ENCODE results near the gene GALE. TPM values are rescaled to one million over a fixed set of nuclear protein-coding genes. Genes with fewer than 3 reads are reported as not detected.
"Not testable (repeated sequence)": the region's sequence is repeated elsewhere in the genome, so short reads cannot be mapped to it uniquely, and the experiment has no call there.

Gene GALE
- total RNA-seq, 1 experiment from 2014 or later = 82.3 TPM

GRCh38 chr1:23816906-23817305 lies 16.4 kb upstream of the GALE start:
- in situ Hi-C loops (cut with HindIII; ENCODE audit: low pct_unique_long_range_greater_than_20kb, low sequenced_read_pairs) = no loop called here
- no peak for DNase-seq (ENCODE audit: low read depth, low spot score)

GRCh38 chr1:23816361-23816760 lies 15.8 kb upstream of the GALE start:
- no peak for DNase-seq (ENCODE audit: low read depth, low spot score)
- in situ Hi-C loops (cut with HindIII; ENCODE audit: low pct_unique_long_range_greater_than_20kb, low sequenced_read_pairs) = no loop called here

GRCh38 chr1:23814016-23814415 lies 13.5 kb upstream of the GALE start:
- DNase-seq (ENCODE audit: low read depth, low spot score) = no peak
- in situ Hi-C loops (cut with HindIII; ENCODE audit: low pct_unique_long_range_greater_than_20kb, low sequenced_read_pairs) = no loop called here

GRCh38 chr1:23810818-23811540 lies 10.4 kb upstream of the GALE start:
- in situ Hi-C loops (cut with HindIII; ENCODE audit: low pct_unique_long_range_greater_than_20kb, low sequenced_read_pairs) = no loop called here
- DNase-seq (ENCODE audit: low read depth, low spot score) = peak; percentile 67

GRCh38 chr1:23809751-23810171 lies 9.2 kb upstream of the GALE start:
- peak; percentile 81 for DNase-seq (ENCODE audit: low read depth, low spot score)
- in situ Hi-C loops (cut with HindIII; ENCODE audit: low pct_unique_long_range_greater_than_20kb, low sequenced_read_pairs) = no loop called here

GRCh38 chr1:23807453-23807852 lies 6.9 kb upstream of the GALE start:
- in situ Hi-C loops (cut with HindIII; ENCODE audit: low pct_unique_long_range_greater_than_20kb, low sequenced_read_pairs) = no loop called here
- DNase-seq (ENCODE audit: low read depth, low spot score) = no peak

- no peak for DNase-seq (ENCODE audit: low read depth, low spot score)
- in situ Hi-C loops (cut with HindIII; ENCODE audit: low pct_unique_long_range_greater_than_20kb, low sequenced_read_pairs) = no loop called here
These were observed 5.7 kb upstream of the GALE start for GRCh38 chr1:23806280-23806679.

GRCh38 chr1:23805025-23805424 lies 4.5 kb upstream of the GALE start:
- no peak for DNase-seq (ENCODE audit: low read depth, low spot score)
- in situ Hi-C loops (cut with HindIII; ENCODE audit: low pct_unique_long_range_greater_than_20kb, low sequenced_read_pairs) = no loop called here

GRCh38 chr1:23804183-23804835 lies 3.8 kb upstream of the GALE start:
- no peak for DNase-seq (ENCODE audit: low read depth, low spot score)
- in situ Hi-C loops (cut with HindIII; ENCODE audit: low pct_unique_long_range_greater_than_20kb, low sequenced_read_pairs) = no loop called here

GRCh38 chr1:23803674-23804073 lies 3.1 kb upstream of the GALE start:
- in situ Hi-C loops (cut with HindIII; ENCODE audit: low pct_unique_long_range_greater_than_20kb, low sequenced_read_pairs) = no loop called here
- DNase-seq (ENCODE audit: low read depth, low spot score) = no peak

- DNase-seq (ENCODE audit: low read depth, low spot score); in situ Hi-C loops (cut with HindIII; ENCODE audit: low pct_unique_long_range_greater_than_20kb, low sequenced_read_pairs): not testable (repeated sequence)
These were observed 2.3 kb upstream of the GALE start for GRCh38 chr1:23802809-23803342.

- in situ Hi-C loops (cut with HindIII; ENCODE audit: low pct_unique_long_range_greater_than_20kb, low sequenced_read_pairs) = no loop called here
- DNase-seq (ENCODE audit: low read depth, low spot score) = no peak
These were observed 1.3 kb upstream of the GALE start for GRCh38 chr1:23801876-23802275.

GRCh38 chr1:23801338-23801748 lies 789 bp upstream of the GALE start:
- DNase-seq (ENCODE audit: low read depth, low spot score) = no peak
- in situ Hi-C loops (cut with HindIII; ENCODE audit: low pct_unique_long_range_greater_than_20kb, low sequenced_read_pairs) = no loop called here

- in situ Hi-C loops (cut with HindIII; ENCODE audit: low pct_unique_long_range_greater_than_20kb, low sequenced_read_pairs) = no loop called here
- DNase-seq (ENCODE audit: low read depth, low spot score) = peak; percentile 75
These were observed 769 bp downstream of the GALE start for GRCh38 chr1:23799570-23800399.

GRCh38 chr1:23799255-23799569 lies 1.3 kb downstream of the GALE start:
- in situ Hi-C loops (cut with HindIII; ENCODE audit: low pct_unique_long_range_greater_than_20kb, low sequenced_read_pairs) = no loop called here

GRCh38 chr1:23798662-23799142 lies 1.9 kb downstream of the GALE start:
- in situ Hi-C loops (cut with HindIII; ENCODE audit: low pct_unique_long_range_greater_than_20kb, low sequenced_read_pairs) = no loop called here
- no peak for DNase-seq (ENCODE audit: low read depth, low spot score)

More at GRCh38 chr1:23799255-23799569, 1.3 kb downstream of the GALE start:
- no peak for DNase-seq (ENCODE audit: low read depth, low spot score)

GRCh38 chr1:23797478-23798448 lies 2.8 kb downstream of the GALE start:
- no peak for DNase-seq (ENCODE audit: low read depth, low spot score)
- in situ Hi-C loops (cut with HindIII; ENCODE audit: low pct_unique_long_range_greater_than_20kb, low sequenced_read_pairs) = no loop called here

Data from SK-MEL-5 (cell line).